Stomach (tissue), 9 donors: ENCODE data around the gene ARL4A. TPM values are rescaled to one million over a fixed set of nuclear protein-coding genes. Genes with fewer than 3 reads are reported as not detected.

Experiments
- DNase-seq, 2 donors: peaks; one replicate each; pipeline versions ENCODE4 v3.0.0 to v3.0.0-alpha.2; 2013 to 2019
- H3K27ac ChIP-seq, 5 donors: fragments of 200-600 bp in 4 of 5; sonication (generic) in 4 of 5; one replicate each; pipeline ENCODE4 v1.5.1; 2013 to 2019; ENCODE audit warnings: mild to moderate bottlenecking in 1 of 5, moderate library complexity in 1 of 5
- H3K27me3 ChIP-seq, 3 donors: fragments of 200-600 bp; sonication (generic); one replicate each; pipeline ENCODE4 v1.5.1; 2017 to 2019; ENCODE audit warnings: mixed run types in 1 of 3
- H3K36me3 ChIP-seq, 4 donors: fragments of 200-600 bp; sonication (generic); 1 replicate in 3 of 4; 2 replicates in 1 of 4; pipeline ENCODE4 v1.5.1; 2016 to 2019
- H3K4me1 ChIP-seq, 4 donors: fragments of 200-600 bp; sonication (generic); one replicate each; pipeline ENCODE4 v1.5.1; 2016 to 2019
- H3K4me3 ChIP-seq, 4 donors: fragments of 200-600 bp; sonication (generic) in 3 of 4; one replicate each; pipeline ENCODE4 v1.5.1; 2016 to 2019; ENCODE audit warnings: mild to moderate bottlenecking in 1 of 4
- H3K9me3 ChIP-seq, 4 donors: fragments of 200-600 bp; sonication (generic); one replicate each; pipeline ENCODE4 v1.5.1; 2016 to 2019
- CTCF ChIP-seq, 7 experiments: fragments of 450-650 bp in 4 of 7; fragments of 200-600 bp in 3 of 7; sonication (generic) in 3 of 7; IDR thresholded peaks; one replicate each; pipeline ENCODE4 v1.5.1; 2016 to 2019; ENCODE audit warnings: antibody characterized with exemption in 7 of 7, control low read depth in 2 of 7, mild to moderate bottlenecking in 1 of 7
- EP300 ChIP-seq: sonication (generic); formaldehyde crosslinking; IDR thresholded peaks from one replicate; pipeline ENCODE4 v1.6.1; 2017; ENCODE audit warnings: antibody characterized with exemption
- POLR2A ChIP-seq, 4 donors: fragments of 450-650 bp; IDR thresholded peaks; one replicate each; pipeline ENCODE4 v1.6.1; 2016; ENCODE audit warnings: antibody characterized with exemption in 4 of 4, control low read depth in 2 of 4, mild to moderate bottlenecking in 1 of 4, moderate library complexity in 1 of 4
- POLR2AphosphoS5 ChIP-seq, 3 donors: sonication (generic); formaldehyde crosslinking; IDR thresholded peaks; one replicate each; pipeline ENCODE4 v1.6.1; 2016; ENCODE audit warnings: antibody characterized with exemption in 3 of 3
- WGBS, 5 donors: extraction: QIAGEN DNeasy Blood & Tissue Kit in 3 of 5; methylation state at CpG; one replicate each; pipeline versions ENCODE4 v1.1.5 to v1.1.7; 2013 to 2018; 5-methylcytosine and 5-hydroxymethylcytosine counted together
- intact Hi-C: fragments of 100-400 bp; cut with DNase I; formaldehyde crosslinking; loops from one replicate; pipeline ENCODE4 v1.15.1; 2023; ENCODE audit warnings: low total_unique reads
- polyA plus RNA-seq, 3 donors: library from polyadenylated mRNA; stranded (reverse); fragments of 200-250 nt; gene quantifications; one replicate each; pipeline ENCODE4 v1.2.3, GENCODE V29; 2013
- small RNA-seq, 4 donors: library from RNA; depleted of rRNA; stranded (forward); fragments of <200 nt; gene quantifications; one replicate each; pipeline ENCODE3, GENCODE V24; 2016
- total RNA-seq, 5 donors: library from RNA; depleted of rRNA; stranded (reverse); fragments of >200 nt; gene quantifications; one replicate each; pipeline versions ENCODE4 v1.1.0 to v1.2.3, GENCODE V29; 2014 to 2016
- donor health status: healthy with polysubstance abuse.
- donor health status: Bipolar disorder and iron deficiency.
- donor health status: healthy.

Gene ARL4A
- total and polyA plus RNA-seq, 8 donors = 1.2 to 55.4 (median 27.7) TPM

- intact Hi-C loops = no loop called here
- no peaks in the 10 kb centered on the region for H3K27me3 ChIP-seq
- H3K36me3 ChIP-seq = no peaks in the 10 kb centered on the region
- no peak overlapping the region for H3K4me3 ChIP-seq
- no peak for TF ChIP-seq EP300
- no peak for TF ChIP-seq CTCF (IDR thresholded peaks at IDR 0.05)
- no peak for TF ChIP-seq POLR2A (IDR thresholded peaks at IDR 0.05)
- no peak for TF ChIP-seq POLR2AphosphoS5 (IDR thresholded peaks at IDR 0.05)
- no peak for DNase-seq
- no peaks in the 10 kb centered on the region for H3K9me3 ChIP-seq
- no peaks in the 10 kb centered on the region for H3K4me1 ChIP-seq
- no peak overlapping the region for H3K27ac ChIP-seq
- 81 to 84% (median 82%) methylated on average over 2 of the region's 2 CpGs for WGBS, 5 donors
Observed at GRCh38 chr7:12737836-12738235, 50.4 kb downstream of the ARL4A start.

DNA sequence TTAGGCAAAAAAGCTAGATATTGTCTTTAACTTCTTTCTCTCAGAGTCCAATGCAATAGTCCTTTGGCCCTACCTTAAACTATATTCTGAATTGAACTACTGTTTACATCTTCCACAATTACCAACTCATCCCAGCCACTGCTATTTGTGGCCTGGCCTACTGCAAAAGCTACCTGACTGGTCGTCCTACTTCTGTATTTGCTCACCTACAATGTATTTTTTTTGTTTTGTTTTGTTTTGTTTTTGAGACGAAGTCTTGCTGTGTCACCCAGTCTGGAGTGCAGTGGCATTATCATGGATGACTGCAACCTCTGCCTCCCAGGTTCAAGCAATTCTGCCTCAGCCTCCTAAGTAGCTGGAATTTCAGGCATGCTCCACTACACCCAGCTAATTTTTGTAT, 51.2 kb downstream of the ARL4A start:
- no peaks in the 10 kb centered on the region for H3K4me1 ChIP-seq
- WGBS, 5 donors = 19 to 65% (median 29%) methylated on average over 2 of the region's 2 CpGs
- TF ChIP-seq POLR2AphosphoS5 (IDR thresholded peaks at IDR 0.05) (no peak), EP300 (no peak), POLR2A (IDR thresholded peaks at IDR 0.05) (no peak), CTCF (IDR thresholded peaks at IDR 0.05) (no peak)
- intact Hi-C loops = no loop called here
- H3K27me3 ChIP-seq = no peaks in the 10 kb centered on the region
- no peak for DNase-seq
- no peak overlapping the region for H3K27ac ChIP-seq
- H3K4me3 ChIP-seq = no peak overlapping the region
- no peaks in the 10 kb centered on the region for H3K9me3 ChIP-seq
- H3K36me3 ChIP-seq = no peaks in the 10 kb centered on the region

Small RNA genes within 50 kb of the gene (small RNA-seq; reads per million reads assigned to genes)
- gene RF00264 = 0 reads per million in 4 donors

Other genes starting within 250 kb of the ARL4A start
- gene SCIN, start 116.9 kb upstream of the ARL4A start, total RNA-seq = 10 to 100 TPM in 2 of 5 donors, 1 to 10 TPM in 3; 4.1 to 46.6 (median 8.4) TPM
- 10 to 100 TPM in 1 of 3 donors, 1 to 10 TPM in 2; 2.5 to 49.2 (median 5.4) TPM for gene SCIN, start 116.9 kb upstream of the ARL4A start, polyA plus RNA-seq